ENCODE measurements around the gene PCDHGB2. TPM values are rescaled to one million over a fixed set of nuclear protein-coding genes. Genes with fewer than 3 reads are reported as not detected.
"Not testable (repeated sequence)": the region's sequence is repeated elsewhere in the genome, so short reads cannot be mapped to it uniquely, and the experiment has no call there.

Gene PCDHGB2
- total and polyA plus RNA-seq, 7 donors: 0.10 to 2.4 (median 1.2) TPM

DNA sequence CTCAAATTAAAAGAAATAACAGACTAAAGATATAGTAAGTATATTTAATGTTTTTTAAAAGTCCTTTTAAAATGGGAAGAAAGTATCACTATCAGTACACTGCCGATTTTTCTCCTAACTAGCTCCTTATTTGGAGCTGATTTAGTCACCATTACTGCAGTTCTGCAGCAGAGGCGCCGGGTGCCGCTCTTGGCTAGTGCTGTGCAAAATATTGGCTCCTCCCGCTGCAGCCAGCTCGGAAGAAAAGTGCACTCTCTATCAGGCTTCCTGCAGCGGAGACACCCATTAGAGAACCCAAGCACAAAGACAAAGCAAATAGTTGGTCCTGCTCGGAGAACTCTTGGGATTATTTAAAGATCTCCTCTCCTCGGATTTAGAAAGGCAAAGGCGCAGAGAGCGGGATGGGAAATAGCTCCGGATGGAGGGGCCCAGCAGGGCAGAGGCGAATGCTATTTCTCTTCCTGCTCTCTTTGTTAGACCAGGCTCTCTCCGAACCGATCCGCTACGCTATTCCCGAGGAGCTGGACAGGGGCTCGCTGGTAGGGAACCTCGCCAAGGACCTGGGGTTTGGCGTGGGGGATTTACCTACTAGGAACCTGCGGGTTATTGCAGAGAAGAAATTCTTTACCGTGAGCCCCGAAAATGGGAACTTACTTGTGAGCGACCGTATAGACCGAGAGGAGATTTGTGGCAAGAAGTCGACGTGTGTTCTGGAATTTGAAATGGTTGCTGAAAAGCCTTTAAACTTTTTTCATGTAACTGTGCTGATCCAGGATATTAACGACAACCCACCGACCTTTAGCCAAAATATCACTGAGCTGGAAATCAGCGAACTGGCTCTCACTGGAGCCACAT, 10.4 kb downstream of the PCDHGB2 start, which contains the start of gene PCDHGB3:
Gene PCDHGB3, plus strand, starts transcription at position 249 of the 855 bp plus-strand sequence. Its CDS starts 153 bp downstream, at position 402.
- Histone ChIP-seq H3K4me3 (peak within 1 kb of the TSS; percentile 51), H3K9me3 (peaks cover 11% of the 10 kb centered on the region), H3K27me3 (ENCODE audit: insufficient read depth in 3 of 3, low read length in 2 of 3) (peaks cover 0 to 67% (median 22%) of the 10 kb centered on the region in 3 donors), H3K27ac (no peak within 1 kb of the TSS), H3K4me1 (no peaks in the 10 kb centered on the region), H3K36me3 (ENCODE audit: insufficient read depth in 1 of 2, low read depth in 1 of 2) (no peaks in the 10 kb centered on the region)
- ATAC-seq (peak; percentile 64 to 89 (median 82)), DNase-seq (peak in 1 of 2 donors; percentile 69)
- intact Hi-C loops (cut with DNase I): loop anchor here in 1 of 2 donors (2.0 kb wide), 1 partner anchor 21 kb away; no protein-coding TSS in a partner anchor
- WGBS, 3 donors: 21 to 25% (median 23%) methylated on average over 32 of the region's 32 CpGs
- peak; percentile 39 for TF ChIP-seq CTCF (IDR thresholded peaks at IDR 0.05)

GRCh38 chr5:141371572-141372475, 12.0 kb downstream of the PCDHGB2 start:
- 38 to 42% (median 39%) methylated on average over 69 of the region's 69 CpGs for WGBS, 3 donors
- ATAC-seq (no peak), DNase-seq (no peak)
- peaks cover 0 to 52% (median 17%) of the 10 kb centered on the region in 3 donors for H3K27me3 ChIP-seq (ENCODE audit: insufficient read depth in 3 of 3, low read length in 2 of 3)
- peaks cover 11% of the 10 kb centered on the region for H3K9me3 ChIP-seq
- TF ChIP-seq CTCF (IDR thresholded peaks at IDR 0.05): no peak
- H3K27ac ChIP-seq: no peak overlapping the region
- H3K36me3 ChIP-seq (ENCODE audit: insufficient read depth in 1 of 2, low read depth in 1 of 2): no peaks in the 10 kb centered on the region
- no peak overlapping the region for H3K4me3 ChIP-seq
- H3K4me1 ChIP-seq: no peaks in the 10 kb centered on the region
- intact Hi-C loops (cut with DNase I): no loop called here

GRCh38 chr5:141373673-141374317, 14.0 kb downstream of the PCDHGB2 start, which contains the start of gene PCDHGA6:
Gene PCDHGA6 (plus strand): TSS chr5:141373891. CDS start chr5:141374084, 193 bp downstream.
- DNase-seq: no peak
- Histone ChIP-seq H3K27ac (no peak within 1 kb of the TSS), H3K9me3 (peaks cover 16% of the 10 kb centered on the region), H3K4me1 (no peaks in the 10 kb centered on the region), H3K36me3 (ENCODE audit: insufficient read depth in 1 of 2, low read depth in 1 of 2) (no peaks in the 10 kb centered on the region), H3K27me3 (ENCODE audit: insufficient read depth in 3 of 3, low read length in 2 of 3) (peaks cover 0 to 46% (median 17%) of the 10 kb centered on the region in 3 donors), H3K4me3 (peak within 1 kb of the TSS; percentile 52)
- 17 to 18% (median 17%) methylated on average over 27 of the region's 27 CpGs for WGBS, 3 donors
- peak in 3 of 4 donors; percentile 64 to 72 (median 68) for ATAC-seq
- intact Hi-C loops (cut with DNase I): no loop called here
- peak; percentile 36 for TF ChIP-seq CTCF (IDR thresholded peaks at IDR 0.05)

DNA sequence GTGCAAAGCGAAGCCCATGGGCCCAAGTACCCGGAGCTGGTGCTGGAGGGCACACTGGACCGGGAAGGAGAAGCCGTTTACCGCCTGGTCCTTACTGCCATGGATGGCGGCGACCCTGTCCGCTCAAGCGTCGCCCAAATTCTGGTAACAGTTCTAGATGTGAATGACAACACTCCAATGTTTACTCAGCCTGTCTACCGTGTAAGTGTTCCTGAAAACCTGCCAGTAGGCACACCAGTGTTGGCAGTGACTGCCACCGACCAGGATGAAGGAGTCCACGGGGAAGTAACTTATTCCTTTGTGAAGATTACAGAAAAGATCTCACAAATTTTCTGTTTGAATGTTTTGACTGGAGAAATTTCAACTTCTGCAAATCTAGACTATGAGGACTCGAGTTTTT, 14.8 kb downstream of the PCDHGB2 start:
- H3K4me3 ChIP-seq: peak overlapping the region; percentile 52
- intact Hi-C loops (cut with DNase I): no loop called here
- no peaks in the 10 kb centered on the region for H3K36me3 ChIP-seq (ENCODE audit: insufficient read depth in 1 of 2, low read depth in 1 of 2)
- H3K4me1 ChIP-seq: no peaks in the 10 kb centered on the region
- DNase-seq (no peak), ATAC-seq (no peak)
- 55 to 68% (median 60%) methylated on average over 14 of the region's 14 CpGs for WGBS, 3 donors
- H3K27me3 ChIP-seq (ENCODE audit: insufficient read depth in 3 of 3, low read length in 2 of 3): peaks cover 0 to 42% (median 17%) of the 10 kb centered on the region in 3 donors
- TF ChIP-seq CTCF (IDR thresholded peaks at IDR 0.05): no peak
- H3K9me3 ChIP-seq: peaks cover 16% of the 10 kb centered on the region
- H3K27ac ChIP-seq: no peak overlapping the region

- Histone ChIP-seq H3K27me3 (ENCODE audit: insufficient read depth in 3 of 3, low read length in 2 of 3) (peaks cover 0 to 36% (median 14%) of the 10 kb centered on the region in 3 donors), H3K9me3 (peaks cover 16% of the 10 kb centered on the region)
- H3K27ac ChIP-seq; ATAC-seq; H3K4me3 ChIP-seq; DNase-seq; H3K4me1 ChIP-seq; H3K36me3 ChIP-seq (ENCODE audit: insufficient read depth in 1 of 2, low read depth in 1 of 2); intact Hi-C loops (cut with DNase I): not testable (repeated sequence)
- 45 to 60% (median 55%) methylated on average over 28 to 42 of the region's 48 CpGs for WGBS, 3 donors
These were observed 15.8 kb downstream of the PCDHGB2 start for GRCh38 chr5:141375444-141376155.

Measured in psoas muscle (tissue), 8 donors.